NCI-H2107 (cell line): ENCODE data around the gene CAMK2N1.

ENCODE experiments used
- DNase-seq: peaks from one replicate; lab custom pipeline; 2025; lab: John Stamatoyannopoulos, UW

The CAMK2N1 gene

GRCh38 chr1:20478057-20478635 is 7.9 kb downstream of the CAMK2N1 start:
- no peak for DNase-seq

GRCh38 chr1:20477348-20478056 is 8.5 kb downstream of the CAMK2N1 start:
- DNase-seq, result no peak

- DNase-seq, result no peak
Measured at GRCh38 chr1:20476265-20477038, 9.6 kb downstream of the CAMK2N1 start.

GRCh38 chr1:20474996-20475395 is 11.0 kb downstream of the CAMK2N1 start:
- DNase-seq, result no peak

GRCh38 chr1:20474333-20474975 is 11.6 kb downstream of the CAMK2N1 start:
- DNase-seq, result no peak

GRCh38 chr1:20473894-20474293 is 12.1 kb downstream of the CAMK2N1 start:
- DNase-seq, result no peak

GRCh38 chr1:20472860-20473711 is 12.9 kb downstream of the CAMK2N1 start:
- no peak for DNase-seq

- no peak for DNase-seq
Measured at GRCh38 chr1:20472121-20472520, 13.9 kb downstream of the CAMK2N1 start.

- no peak for DNase-seq
Measured at GRCh38 chr1:20470194-20470593, 15.8 kb downstream of the CAMK2N1 start.

- no peak for DNase-seq
Measured at GRCh38 chr1:20469406-20470076, 16.5 kb downstream of the CAMK2N1 start.

- no peak for DNase-seq
Measured at GRCh38 chr1:20466273-20466672, 19.7 kb downstream of the CAMK2N1 start.

- DNase-seq, result no peak
Measured at GRCh38 chr1:20465187-20465586, 20.8 kb downstream of the CAMK2N1 start.

- no peak for DNase-seq
Measured at GRCh38 chr1:20463502-20463901, 22.5 kb downstream of the CAMK2N1 start.

GRCh38 chr1:20462397-20462796 is 23.6 kb downstream of the CAMK2N1 start:
- DNase-seq, result no peak

- no peak for DNase-seq
Measured at GRCh38 chr1:20458717-20459116, 27.3 kb downstream of the CAMK2N1 start.

GRCh38 chr1:20454004-20454403 is 32.0 kb downstream of the CAMK2N1 start:
- no peak for DNase-seq

GRCh38 chr1:20449735-20450311 is 36.2 kb downstream of the CAMK2N1 start:
- DNase-seq, result no peak

GRCh38 chr1:20448671-20449071 is 37.3 kb downstream of the CAMK2N1 start:
- no peak for DNase-seq

- no peak for DNase-seq
Measured at GRCh38 chr1:20447794-20448193, 38.2 kb downstream of the CAMK2N1 start.

GRCh38 chr1:20446796-20447195 is 39.2 kb downstream of the CAMK2N1 start:
- DNase-seq, result no peak

- no peak for DNase-seq
Measured at GRCh38 chr1:20445956-20446355, 40.1 kb downstream of the CAMK2N1 start.
